Activated T-helper 1 cell treated with anti-CD3 and anti-CD28 coated beads, Interleukin-12 subunit alpha, Interleukin-12 subunit beta, Interleukin-2, Interleukin-4 antibody, amounts not matched to agents 30 ng/mL and 10 ng/mL and 1 ng/mL, durations not matched to agents 14 hours and 24 hours and 36 hours (primary cell): ENCODE results near the gene ME3. TPM values are rescaled to one million over a fixed set of nuclear protein-coding genes. Genes with fewer than 3 reads are reported as not detected.

Experiments used
- DNase-seq: peaks from one replicate; pipeline ENCODE4 v3.0.0; 2021; ENCODE audit warnings: low spot score
- H3K27ac Mint-ChIP-seq: one replicate; pipeline ENCODE4 v1.8.0; 2021; ENCODE audit warnings: mild to moderate bottlenecking, mixed read lengths
- H3K27me3 Mint-ChIP-seq: one replicate; pipeline ENCODE4 v1.8.0; 2022; ENCODE audit warnings: mild to moderate bottlenecking, moderate library complexity, mixed read lengths; ENCODE audit not compliant: insufficient read depth
- H3K36me3 Mint-ChIP-seq: one replicate; pipeline ENCODE4 v1.8.0; 2021; ENCODE audit warnings: low read depth, mixed read lengths
- H3K4me1 Mint-ChIP-seq: one replicate; pipeline ENCODE4 v1.8.0; 2021; ENCODE audit warnings: low read depth, mixed read lengths
- H3K4me3 Mint-ChIP-seq: one replicate; pipeline ENCODE4 v1.8.0; 2021; ENCODE audit warnings: mild to moderate bottlenecking, moderate library complexity, mixed read lengths
- H3K9me3 Mint-ChIP-seq: one replicate; pipeline ENCODE4 v1.8.0; 2021; ENCODE audit warnings: mixed read lengths
- intact Hi-C: fragments of 100-400 bp; cut with micrococcal nuclease; formaldehyde crosslinking; loops from one replicate; pipeline ENCODE4 v1.15.1; 2024
- total RNA-seq: library from RNA; stranded (reverse); gene quantifications from 2 replicates; pipeline ENCODE4 v1.2.3, GENCODE V29; 2022

ME3 gene
- total RNA-seq, 1 donor from 2014 or later, result 12.8 TPM

GRCh38 chr11:86686531-86686930 lies 14.1 kb upstream of the ME3 start:
- peaks cover 7% of the 10 kb centered on the region for H3K27me3 Mint-ChIP-seq
- no peaks in the 10 kb centered on the region for H3K9me3 Mint-ChIP-seq
- no peak overlapping the region for H3K27ac Mint-ChIP-seq
- H3K4me1 Mint-ChIP-seq, result peaks cover 26% of the 10 kb centered on the region
- intact Hi-C loops, result loop anchor here (5.0 kb wide), 2 partner anchors 184 to 229 kb away; no protein-coding TSS in a partner anchor
- no peak overlapping the region for H3K4me3 Mint-ChIP-seq
- DNase-seq, result no peak
- H3K36me3 Mint-ChIP-seq, result no peaks in the 10 kb centered on the region

- Mint-ChIP-seq H3K9me3 (no peaks in the 10 kb centered on the region), H3K4me3 (no peak overlapping the region)
- intact Hi-C loops, result no loop called here
Observed at GRCh38 chr11:86681483-86681756, 9.0 kb upstream of the ME3 start.

GRCh38 chr11:86680716-86681482 lies 8.5 kb upstream of the ME3 start:
- no peaks in the 10 kb centered on the region for H3K9me3 Mint-ChIP-seq
- no peak overlapping the region for H3K4me3 Mint-ChIP-seq
- no peak overlapping the region for H3K27ac Mint-ChIP-seq
- peaks cover 5% of the 10 kb centered on the region for H3K27me3 Mint-ChIP-seq
- no peak for DNase-seq
- H3K4me1 Mint-ChIP-seq, result no peaks in the 10 kb centered on the region
- H3K36me3 Mint-ChIP-seq, result no peaks in the 10 kb centered on the region
- intact Hi-C loops, result no loop called here

More at GRCh38 chr11:86681483-86681756, 9.0 kb upstream of the ME3 start:
- Mint-ChIP-seq H3K36me3 (no peaks in the 10 kb centered on the region), H3K4me1 (no peaks in the 10 kb centered on the region), H3K27me3 (peaks cover 5% of the 10 kb centered on the region), H3K27ac (no peak overlapping the region)
- DNase-seq, result no peak

GRCh38 chr11:86678823-86679222 lies 6.4 kb upstream of the ME3 start:
- no peak for DNase-seq
- H3K4me3 Mint-ChIP-seq, result no peak overlapping the region
- no peaks in the 10 kb centered on the region for H3K36me3 Mint-ChIP-seq
- no peaks in the 10 kb centered on the region for H3K4me1 Mint-ChIP-seq
- no peak overlapping the region for H3K27ac Mint-ChIP-seq
- H3K27me3 Mint-ChIP-seq, result peaks cover 6% of the 10 kb centered on the region
- H3K9me3 Mint-ChIP-seq, result no peaks in the 10 kb centered on the region
- intact Hi-C loops, result loop anchor here (10.0 kb wide), 1 partner anchor 356 kb away; the partner anchor contains the start of gene TMEM135

- DNase-seq, result no peak
- Mint-ChIP-seq H3K4me3 (no peak overlapping the region), H3K27ac (no peak overlapping the region), H3K9me3 (no peaks in the 10 kb centered on the region), H3K27me3 (peaks cover 6% of the 10 kb centered on the region), H3K4me1 (peaks cover 1% of the 10 kb centered on the region), H3K36me3 (no peaks in the 10 kb centered on the region)
- intact Hi-C loops, result loop anchor here (10.0 kb wide), 1 partner anchor 357 kb away; the partner anchor contains the start of gene TMEM135
Observed at GRCh38 chr11:86678296-86678695, 5.9 kb upstream of the ME3 start.

GRCh38 chr11:86676533-86677154 lies 4.2 kb upstream of the ME3 start:
- Mint-ChIP-seq H3K36me3 (peaks cover 2% of the 10 kb centered on the region), H3K4me1 (peaks cover 12% of the 10 kb centered on the region), H3K27me3 (peaks cover 7% of the 10 kb centered on the region), H3K9me3 (no peaks in the 10 kb centered on the region), H3K4me3 (no peak overlapping the region), H3K27ac (no peak overlapping the region)
- intact Hi-C loops, result loop anchor here (10.0 kb wide), 1 partner anchor 358 kb away; the partner anchor contains the start of gene TMEM135
- no peak for DNase-seq

- Mint-ChIP-seq H3K36me3 (peaks cover 4% of the 10 kb centered on the region), H3K4me3 (no peak overlapping the region), H3K27ac (no peak overlapping the region), H3K27me3 (peaks cover 11% of the 10 kb centered on the region), H3K4me1 (peaks cover 17% of the 10 kb centered on the region), H3K9me3 (no peaks in the 10 kb centered on the region)
- intact Hi-C loops, result loop anchor here (10.0 kb wide), 1 partner anchor 359 kb away; the partner anchor contains the start of gene TMEM135
- no peak for DNase-seq
Observed at GRCh38 chr11:86676010-86676409, 3.6 kb upstream of the ME3 start.

GRCh38 chr11:86675017-86675416 lies 2.6 kb upstream of the ME3 start:
- no peak overlapping the region for H3K27ac Mint-ChIP-seq
- intact Hi-C loops, result loop anchor here (10.0 kb wide), 1 partner anchor 360 kb away; the partner anchor contains the start of gene TMEM135
- peaks cover 16% of the 10 kb centered on the region for H3K27me3 Mint-ChIP-seq
- H3K9me3 Mint-ChIP-seq, result no peaks in the 10 kb centered on the region
- H3K4me1 Mint-ChIP-seq, result peaks cover 18% of the 10 kb centered on the region
- H3K36me3 Mint-ChIP-seq, result peaks cover 4% of the 10 kb centered on the region
- H3K4me3 Mint-ChIP-seq, result no peak overlapping the region
- DNase-seq, result no peak

GRCh38 chr11:86673872-86674750 lies 1.7 kb upstream of the ME3 start:
- no peak overlapping the region for H3K4me3 Mint-ChIP-seq
- peaks cover 25% of the 10 kb centered on the region for H3K27me3 Mint-ChIP-seq
- peaks cover 18% of the 10 kb centered on the region for H3K4me1 Mint-ChIP-seq
- no peak overlapping the region for H3K27ac Mint-ChIP-seq
- H3K9me3 Mint-ChIP-seq, result no peaks in the 10 kb centered on the region
- DNase-seq, result no peak
- H3K36me3 Mint-ChIP-seq, result peaks cover 4% of the 10 kb centered on the region
- intact Hi-C loops, result loop anchor here (2.0 to 10.0 kb wide), 3 partner anchors 37 to 361 kb away; partner anchors contain the start of gene TMEM135

- intact Hi-C loops, result loop anchor here (2.0 to 10.0 kb wide), 3 partner anchors 36 to 362 kb away; partner anchors contain the start of gene TMEM135
- peak overlapping the region; percentile 79 for H3K27ac Mint-ChIP-seq
- DNase-seq, result no peak
- no peaks in the 10 kb centered on the region for H3K9me3 Mint-ChIP-seq
- H3K27me3 Mint-ChIP-seq, result peaks cover 26% of the 10 kb centered on the region
- H3K4me1 Mint-ChIP-seq, result peaks cover 18% of the 10 kb centered on the region
- peak overlapping the region; percentile 83 for H3K4me3 Mint-ChIP-seq
- peaks cover 4% of the 10 kb centered on the region for H3K36me3 Mint-ChIP-seq
Observed at GRCh38 chr11:86673055-86673843, 833 bp upstream of the ME3 start.

- Mint-ChIP-seq H3K9me3 (no peaks in the 10 kb centered on the region), H3K36me3 (peaks cover 4% of the 10 kb centered on the region), H3K27me3 (peaks cover 31% of the 10 kb centered on the region), H3K4me3 (peak overlapping the region; percentile 83), H3K27ac (peak overlapping the region; percentile 36), H3K4me1 (peaks cover 18% of the 10 kb centered on the region)
- DNase-seq, result no peak
- intact Hi-C loops, result loop anchor here (1.0 to 10.0 kb wide), 5 partner anchors 17 to 363 kb away; partner anchors contain the start of gene TMEM135
Observed at GRCh38 chr11:86671531-86672006, 847 bp downstream of the ME3 start.

- intact Hi-C loops, result loop anchor here (5.0 to 10.0 kb wide), 2 partner anchors 34 to 364 kb away; partner anchors contain the start of gene TMEM135
- H3K4me1 Mint-ChIP-seq, result peaks cover 18% of the 10 kb centered on the region
- no peak for DNase-seq
- peak overlapping the region; percentile 83 for H3K4me3 Mint-ChIP-seq
- no peak overlapping the region for H3K27ac Mint-ChIP-seq
- H3K27me3 Mint-ChIP-seq, result peaks cover 31% of the 10 kb centered on the region
- peaks cover 4% of the 10 kb centered on the region for H3K36me3 Mint-ChIP-seq
- no peaks in the 10 kb centered on the region for H3K9me3 Mint-ChIP-seq
Observed at GRCh38 chr11:86670911-86671310, 1.5 kb downstream of the ME3 start.
